HCEC 1CT (cell line): Measurements from ENCODE around the gene FCRLB.
"Not testable (repeated sequence)": the region's sequence is repeated elsewhere in the genome, so short reads cannot be mapped to it uniquely, and the experiment has no call there.

Source experiments
- DNase-seq: peaks from one replicate; pipeline ENCODE4 v3.0.0-alpha.2; 2017

The FCRLB gene

DNA sequence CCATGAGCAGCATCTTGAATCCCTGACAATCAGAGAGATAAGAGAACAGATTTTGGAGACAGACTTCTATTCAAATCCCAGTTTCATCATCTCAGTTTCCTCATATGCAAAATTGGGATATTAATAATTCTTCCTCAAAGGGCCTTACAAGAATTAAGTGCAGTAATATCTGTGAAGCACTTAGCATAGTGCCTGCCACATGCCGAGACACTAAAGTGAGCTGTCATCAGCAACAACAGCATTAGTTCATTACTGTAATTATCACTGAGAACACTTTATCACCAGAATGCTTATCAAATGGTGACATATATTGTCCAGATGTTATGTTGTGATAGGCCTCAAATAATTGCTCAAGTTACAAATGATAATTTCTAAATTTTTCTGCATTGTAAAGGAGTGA, 922 bp upstream of the FCRLB start:
- no peak for DNase-seq

DNA sequence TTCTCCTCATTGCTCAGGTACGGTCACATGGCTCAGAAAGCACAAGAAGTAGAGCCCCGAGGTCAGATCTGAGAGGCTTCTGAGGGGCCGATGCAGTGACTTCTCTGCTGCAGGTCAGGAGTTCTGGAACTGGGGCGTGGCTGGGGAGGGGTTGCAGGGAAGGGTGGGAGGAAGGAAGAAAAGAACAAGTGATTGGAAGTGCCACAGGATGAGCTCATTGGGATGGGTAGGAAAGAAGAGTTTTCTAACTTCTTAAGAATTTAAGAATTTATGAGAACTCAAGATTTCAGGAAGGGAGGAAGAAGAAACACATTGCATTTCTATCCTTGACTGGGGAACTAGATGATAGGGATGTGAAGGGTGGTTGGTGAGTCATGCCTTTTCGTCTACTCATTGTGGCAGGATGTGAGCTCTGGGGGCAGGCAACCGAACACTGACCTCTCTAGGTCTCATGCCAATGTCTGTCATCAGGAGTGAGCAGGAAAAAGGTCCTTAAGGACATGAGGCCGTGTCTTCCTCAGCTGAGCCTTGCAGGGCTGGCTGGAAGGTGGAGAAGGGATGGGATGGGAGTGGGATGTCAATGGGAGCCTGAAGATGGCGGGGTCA, 497 bp downstream of the FCRLB start:
- DNase-seq: peak; percentile 95

DNA sequence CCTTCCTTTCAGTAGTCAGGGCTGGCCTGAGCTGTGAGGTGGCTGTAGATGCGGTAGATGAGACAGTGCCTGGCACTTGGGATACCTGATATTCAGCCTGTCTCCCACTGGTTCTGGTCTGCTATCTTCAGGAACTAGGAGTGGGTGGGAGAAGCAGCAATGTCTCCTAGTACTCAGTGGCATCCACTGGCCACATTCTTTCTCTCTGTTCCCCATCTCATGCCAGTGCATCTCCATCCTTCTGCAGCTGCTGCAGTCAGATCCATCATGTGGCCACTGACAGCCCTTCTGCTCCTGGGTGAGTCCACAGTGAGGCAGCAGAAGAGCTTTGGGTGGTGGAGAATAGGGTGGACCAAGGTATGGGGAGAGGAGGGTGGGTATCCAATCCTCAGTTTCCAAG, 1.1 kb downstream of the FCRLB start:
- no peak for DNase-seq

DNA sequence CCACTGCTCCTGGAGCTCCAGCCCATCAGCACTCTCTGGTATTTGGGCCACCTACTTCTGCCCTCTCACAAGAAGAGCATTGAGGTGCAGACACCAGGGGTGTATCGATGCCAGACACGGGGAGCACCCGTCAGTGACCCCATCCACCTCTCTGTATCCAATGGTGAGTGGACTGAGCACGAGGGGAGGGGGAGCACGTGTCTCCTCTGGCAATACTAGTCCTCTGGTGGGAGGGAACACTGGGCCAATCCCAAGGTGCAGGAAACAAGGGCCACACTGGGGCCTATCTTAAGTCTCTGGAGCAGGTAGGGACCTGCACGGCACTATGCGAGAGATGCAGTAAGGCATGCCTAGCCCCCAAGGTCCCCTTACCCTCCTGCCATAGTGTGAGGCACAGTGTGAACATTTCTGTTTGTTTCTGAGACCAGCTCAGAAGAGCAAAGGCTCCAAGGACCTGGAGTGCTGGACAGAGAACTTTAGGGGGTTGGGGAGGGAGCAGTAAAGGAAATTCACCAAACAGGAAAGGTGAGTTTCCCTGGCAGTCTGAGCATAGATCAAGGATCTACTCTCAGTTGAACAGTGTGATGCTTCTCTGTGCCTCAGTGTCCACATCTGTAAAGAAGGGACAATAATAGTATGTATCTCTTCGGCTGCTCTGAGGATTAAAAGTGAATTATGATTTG, 2.3 kb downstream of the FCRLB start:
- DNase-seq: no peak

DNA sequence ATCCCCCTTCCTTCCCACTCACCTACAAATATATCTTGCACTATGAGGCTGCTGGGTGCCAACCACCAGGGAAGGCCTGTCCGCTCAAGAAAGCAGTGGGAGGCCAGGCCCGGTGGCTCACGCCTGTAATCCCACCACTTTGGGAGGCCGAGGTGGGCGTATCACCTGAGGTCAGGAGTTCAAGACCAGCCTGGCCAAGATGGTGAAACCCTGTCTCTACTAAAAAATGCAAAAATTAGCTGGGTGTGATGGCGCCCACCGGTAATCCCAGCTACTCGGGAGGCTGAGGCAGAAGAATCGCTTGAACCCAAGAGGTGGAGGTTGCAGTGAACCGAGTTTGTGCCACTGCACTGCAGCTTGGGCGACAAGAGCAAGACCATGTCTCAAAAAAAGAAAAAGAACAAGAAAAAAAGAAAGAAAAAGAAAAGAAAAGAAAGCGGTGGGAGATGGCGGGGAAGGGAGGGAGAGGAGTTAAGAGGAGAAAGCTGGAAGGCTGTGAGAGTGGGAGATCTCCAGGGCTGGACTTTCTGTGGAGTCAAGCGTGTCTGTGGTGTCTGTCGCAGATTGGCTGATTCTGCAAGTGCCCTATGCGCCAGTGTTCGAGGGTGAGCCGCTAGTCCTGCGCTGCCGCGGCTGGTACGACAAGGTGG, 4.0 kb downstream of the FCRLB start:
- DNase-seq: not testable (repeated sequence)

DNA sequence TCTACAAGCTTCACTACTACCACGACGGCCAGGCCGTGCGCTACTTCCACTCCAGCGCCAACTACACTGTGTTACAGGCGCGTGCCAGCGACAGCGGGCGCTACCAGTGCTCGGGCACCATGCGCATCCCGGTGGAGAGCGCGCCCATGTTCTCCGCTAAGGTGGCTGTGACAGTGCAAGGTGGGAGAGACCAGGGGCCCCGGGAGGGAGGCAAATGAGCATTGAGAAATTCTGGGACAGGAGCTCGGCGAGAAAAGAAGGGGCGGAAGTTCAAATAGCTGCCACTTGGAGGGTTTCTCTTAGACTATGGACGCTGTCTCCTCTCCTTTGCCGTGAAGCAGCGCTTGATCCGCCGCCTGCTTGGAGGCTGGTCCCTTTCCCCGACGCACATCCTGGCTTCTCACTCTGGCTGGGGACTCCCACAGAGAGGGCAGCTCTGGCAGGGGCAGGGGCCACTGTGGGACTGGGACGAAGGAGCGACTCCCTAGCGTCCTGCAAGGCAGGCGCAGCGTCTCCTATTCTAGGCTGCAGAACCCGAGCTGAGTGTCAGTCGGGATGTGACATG, 4.6 kb downstream of the FCRLB start:
- DNase-seq: peak; percentile 63

DNA sequence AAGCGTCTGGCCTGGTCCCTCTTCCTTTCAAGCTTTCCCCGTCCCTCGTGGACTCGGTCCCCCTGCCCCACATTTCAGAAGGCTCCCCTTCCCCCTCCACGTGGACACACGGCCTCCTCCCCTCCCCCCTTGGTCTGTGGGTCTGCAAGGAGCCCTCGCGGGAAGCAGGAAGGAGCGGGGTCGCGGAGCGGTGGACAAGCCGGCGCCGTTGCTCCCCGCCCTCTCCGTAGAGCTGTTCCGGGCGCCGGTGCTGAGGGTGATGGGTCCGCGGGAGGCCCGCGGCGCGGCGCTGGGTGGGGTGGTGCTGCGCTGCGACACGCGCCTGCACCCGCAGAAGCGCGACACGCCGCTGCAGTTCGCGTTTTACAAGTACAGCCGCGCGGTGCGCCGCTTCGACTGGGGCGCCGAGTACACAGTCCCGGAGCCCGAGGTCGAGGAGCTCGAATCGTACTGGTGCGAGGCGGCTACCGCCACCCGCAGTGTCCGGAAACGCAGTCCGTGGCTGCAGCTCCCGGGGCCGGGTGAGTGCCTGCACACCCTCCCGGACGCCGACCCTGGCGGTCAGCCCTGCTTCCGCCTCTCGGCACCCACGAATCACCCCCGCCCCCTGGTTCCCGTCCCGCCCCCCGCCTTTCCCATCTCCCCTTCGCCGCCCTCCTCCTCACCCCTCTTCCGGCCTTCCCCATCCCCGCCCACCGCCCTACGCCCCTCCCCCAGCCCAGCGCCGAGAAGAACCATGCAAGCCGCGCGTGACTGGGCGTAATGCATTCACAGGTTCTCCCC, 5.3 kb downstream of the FCRLB start:
- peak; percentile 85 for DNase-seq

DNA sequence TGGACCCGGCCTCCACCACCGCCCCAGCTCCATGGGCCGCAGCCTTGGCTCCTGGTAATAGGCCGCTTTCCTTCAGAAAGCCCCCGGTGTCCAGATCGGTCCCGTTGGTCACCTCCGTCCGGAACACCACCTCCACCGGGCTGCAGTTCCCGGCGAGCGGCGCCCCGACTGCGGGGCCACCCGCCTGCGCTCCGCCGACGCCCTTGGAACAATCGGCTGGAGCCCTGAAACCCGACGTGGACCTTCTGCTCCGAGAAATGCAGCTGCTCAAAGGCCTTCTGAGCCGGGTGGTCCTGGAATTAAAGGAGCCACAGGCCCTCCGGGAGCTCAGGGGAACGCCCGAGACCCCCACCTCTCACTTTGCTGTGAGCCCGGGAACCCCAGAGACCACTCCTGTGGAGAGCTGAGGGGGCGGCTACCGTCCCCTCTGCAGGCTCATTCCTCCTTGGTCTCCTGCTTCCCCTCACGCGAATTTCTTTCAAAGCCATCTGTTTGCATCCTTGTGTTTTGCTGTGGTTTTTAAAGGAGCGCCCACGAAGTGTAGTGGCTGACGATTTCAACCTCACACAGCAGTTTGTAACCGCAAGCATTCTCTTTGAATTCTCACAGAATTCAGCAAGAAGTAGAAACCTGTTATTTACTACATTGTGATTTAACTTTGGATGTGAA, 6.0 kb downstream of the FCRLB start:
- DNase-seq: peak; percentile 66

DNA sequence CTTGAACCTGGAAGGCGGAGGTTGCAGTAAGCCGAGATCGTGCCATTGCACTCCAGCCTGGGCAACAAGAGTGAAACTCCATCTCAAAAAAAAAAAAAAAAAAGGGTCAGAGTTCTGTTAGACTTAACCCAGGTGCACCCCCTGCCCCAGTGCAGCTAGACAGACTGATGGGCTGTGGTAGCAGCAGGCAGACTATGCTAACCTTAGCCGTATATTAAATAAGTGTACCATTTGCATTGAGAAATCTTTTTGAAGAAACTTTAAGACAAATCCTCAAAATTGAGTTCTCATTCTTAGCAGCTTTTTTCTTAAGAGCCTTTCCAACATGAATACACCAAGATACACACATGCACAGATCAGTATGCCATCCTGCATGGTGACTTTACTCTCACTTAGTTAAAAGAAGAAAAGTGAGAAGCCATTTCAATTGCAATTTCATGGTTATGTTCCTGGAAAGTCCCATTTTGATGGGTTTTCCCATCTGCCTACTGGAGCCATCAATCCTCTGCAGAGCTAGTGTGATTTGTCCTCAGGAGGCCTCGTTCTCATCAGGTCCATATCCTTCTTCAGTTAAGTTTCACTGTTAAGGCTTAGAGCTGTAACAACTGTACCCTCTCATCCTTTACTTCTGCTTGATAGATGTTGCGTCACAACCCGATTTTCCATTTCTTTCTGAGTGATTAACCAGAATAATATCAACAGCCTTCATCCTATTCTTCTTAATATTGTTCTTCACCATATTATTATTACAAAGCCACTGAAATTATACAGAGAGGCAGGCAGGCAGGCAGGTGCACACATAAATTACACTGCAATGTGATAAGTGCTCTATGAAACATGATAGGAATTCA, 7.3 kb downstream of the FCRLB start:
- DNase-seq: no peak

DNA sequence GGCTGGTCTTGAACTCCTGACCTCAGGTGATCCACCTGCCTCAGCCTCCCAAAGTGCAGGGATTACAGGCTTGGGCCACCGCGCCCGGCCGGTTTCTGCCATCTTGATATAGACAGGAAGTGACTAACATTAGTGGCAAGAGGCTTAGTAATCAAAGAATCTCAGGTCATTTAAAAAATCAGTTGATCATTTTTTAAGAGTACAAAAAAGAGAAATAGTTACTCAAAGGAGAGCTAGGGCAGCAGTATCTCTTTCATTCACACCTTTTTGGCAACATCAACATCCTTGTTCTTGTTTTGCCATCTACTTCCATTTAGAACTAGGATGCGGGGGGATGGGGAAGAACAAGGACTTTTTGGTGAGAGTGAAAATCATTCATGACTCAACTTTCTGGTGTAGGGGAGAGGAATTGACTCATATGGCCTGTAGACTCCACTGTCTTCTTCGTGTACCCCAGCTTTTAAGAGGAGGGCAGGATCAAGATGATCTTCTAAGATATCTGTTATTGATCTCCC, 8.8 kb downstream of the FCRLB start:
- DNase-seq: peak; percentile 85

DNA sequence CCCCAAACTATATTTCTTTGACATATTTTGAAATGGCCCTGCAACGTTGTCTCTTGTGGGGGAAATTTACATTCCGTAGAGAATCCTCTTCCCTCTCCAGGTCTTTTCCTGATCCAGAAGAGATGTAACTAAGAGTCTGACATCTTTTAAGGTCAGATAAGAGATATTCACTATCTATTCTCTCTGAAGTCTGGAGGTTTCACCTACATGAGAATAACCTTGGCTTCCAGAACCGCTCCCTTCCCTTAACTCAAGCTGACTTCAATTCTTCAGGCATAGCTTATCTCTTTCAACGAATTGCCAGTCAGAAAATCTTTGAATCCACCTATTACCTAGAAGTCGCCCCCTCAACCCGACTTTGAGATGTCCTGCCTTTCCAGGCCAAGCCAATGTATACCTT, 9.9 kb downstream of the FCRLB start:
- DNase-seq: no peak

DNA sequence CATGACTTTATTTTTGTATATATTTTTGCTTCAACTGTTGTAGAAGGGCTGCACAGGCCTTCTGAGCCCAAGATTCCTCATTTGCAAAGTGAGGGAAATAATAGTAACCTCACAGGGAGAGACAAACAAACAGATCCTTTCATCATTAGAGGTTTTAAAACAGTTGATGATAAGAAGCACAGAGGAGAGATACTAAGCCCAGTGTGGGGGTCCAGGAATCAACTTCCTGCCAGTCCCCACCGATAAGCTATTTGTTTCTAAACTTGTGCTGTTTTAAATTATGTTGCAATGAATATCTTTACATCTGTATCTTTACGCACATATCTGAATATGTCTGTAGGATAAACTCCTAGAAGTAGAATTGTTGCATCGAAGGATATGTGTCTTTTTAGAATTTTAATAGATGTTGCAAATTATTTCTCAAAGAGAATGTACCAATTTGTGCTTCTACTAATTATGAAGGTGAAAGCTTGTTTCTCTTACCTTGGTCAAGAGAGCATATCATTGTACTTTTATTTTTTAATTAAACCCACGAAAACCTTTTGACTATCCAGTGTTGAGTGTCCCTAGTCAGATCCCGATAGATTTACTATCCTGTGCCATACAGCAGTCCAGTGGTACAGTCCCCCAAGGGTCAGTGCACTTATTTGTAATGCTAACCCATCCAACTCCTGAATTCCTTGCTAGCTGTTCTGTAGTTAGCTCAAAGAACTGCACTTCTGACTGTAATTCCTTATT, 10.8 kb downstream of the FCRLB start:
- DNase-seq: no peak

DNA sequence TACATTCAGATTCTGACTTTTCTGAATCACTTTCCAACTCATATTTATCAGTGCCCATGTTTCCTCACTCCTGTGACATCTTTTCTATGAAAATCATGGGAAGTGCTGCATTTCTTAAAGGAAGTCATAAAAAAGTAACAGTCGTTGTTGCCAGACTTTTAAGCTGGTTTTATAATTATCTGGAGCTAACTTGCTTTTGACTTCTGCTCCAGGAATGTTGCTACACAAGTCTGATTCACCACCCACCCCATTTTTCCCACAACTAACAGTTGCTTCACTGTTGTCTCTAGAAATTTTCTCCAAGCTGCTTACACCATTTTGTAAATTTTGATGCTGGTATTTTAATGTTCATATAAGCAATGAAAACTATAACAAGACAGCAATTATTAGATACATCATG, 12.2 kb downstream of the FCRLB start:
- peak; percentile 93 for DNase-seq

DNA sequence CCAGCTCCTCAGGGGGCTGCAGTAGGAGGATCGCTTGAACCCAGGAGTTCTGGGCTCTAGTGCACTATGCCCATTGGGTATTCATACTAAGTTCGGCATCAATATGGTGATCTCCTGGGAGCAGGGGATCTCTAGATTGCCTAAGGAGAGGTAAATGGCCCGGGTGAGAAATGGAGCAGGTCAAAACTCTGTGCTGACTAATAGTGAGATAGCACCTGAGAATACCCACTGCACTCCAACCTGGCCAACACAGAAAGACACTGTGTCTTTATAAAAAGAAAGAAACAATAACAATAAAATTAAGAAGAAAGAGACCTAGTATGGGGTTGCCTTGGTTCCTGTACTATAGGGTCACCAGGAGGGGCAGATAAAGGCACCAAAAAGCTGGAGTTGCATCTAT, 14.5 kb downstream of the FCRLB start:
- DNase-seq: no peak

DNA sequence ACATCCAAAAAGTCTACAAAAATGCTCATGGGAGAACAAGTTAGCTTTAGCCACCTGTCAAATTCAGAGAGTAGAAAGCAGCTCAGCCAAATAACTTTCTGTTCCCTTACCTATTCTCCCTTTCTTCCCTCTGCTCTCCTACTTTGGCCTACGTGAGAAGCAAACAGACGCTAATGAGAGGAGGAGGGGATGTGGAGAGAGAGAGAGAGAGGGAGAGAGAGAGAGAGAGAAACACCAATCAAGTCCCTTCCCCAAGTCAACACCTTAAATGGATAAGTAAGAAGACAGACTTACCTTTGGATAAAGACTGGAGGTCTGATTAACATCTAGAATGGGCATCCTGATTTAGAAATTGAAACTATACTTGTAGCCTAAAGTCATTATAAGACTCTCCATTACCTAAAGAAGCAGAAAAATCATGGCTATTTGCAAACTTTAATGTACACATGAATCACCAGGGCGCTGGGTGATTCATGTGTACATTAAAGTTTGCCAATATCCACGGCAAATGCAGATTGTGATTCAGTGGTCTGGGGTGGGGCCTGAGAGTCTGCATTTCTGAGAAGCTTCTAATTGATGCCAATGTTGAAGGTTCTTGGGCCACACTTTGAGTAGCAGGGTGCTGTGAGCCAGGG, 15.1 kb downstream of the FCRLB start:
- DNase-seq: peak; percentile 50

DNA sequence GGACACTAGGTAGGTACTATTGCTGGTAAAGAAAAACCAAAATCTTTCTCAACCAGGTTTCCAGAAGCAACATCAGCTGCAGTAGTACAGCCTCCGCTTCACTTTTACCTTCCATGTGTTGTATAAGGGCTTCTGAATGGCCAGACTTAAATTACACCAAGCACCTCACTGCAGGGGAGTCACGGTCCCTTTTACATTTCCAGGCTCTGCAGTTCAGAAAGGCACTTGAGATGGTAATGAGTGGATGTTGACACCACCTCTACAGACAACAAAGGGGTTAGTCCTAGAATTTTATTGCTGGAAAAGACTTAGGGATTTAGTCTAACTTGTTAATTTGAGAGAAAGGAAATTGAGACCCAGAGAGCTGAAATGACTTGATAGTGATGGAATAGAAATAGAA, 16.3 kb downstream of the FCRLB start:
- DNase-seq: no peak

DNA sequence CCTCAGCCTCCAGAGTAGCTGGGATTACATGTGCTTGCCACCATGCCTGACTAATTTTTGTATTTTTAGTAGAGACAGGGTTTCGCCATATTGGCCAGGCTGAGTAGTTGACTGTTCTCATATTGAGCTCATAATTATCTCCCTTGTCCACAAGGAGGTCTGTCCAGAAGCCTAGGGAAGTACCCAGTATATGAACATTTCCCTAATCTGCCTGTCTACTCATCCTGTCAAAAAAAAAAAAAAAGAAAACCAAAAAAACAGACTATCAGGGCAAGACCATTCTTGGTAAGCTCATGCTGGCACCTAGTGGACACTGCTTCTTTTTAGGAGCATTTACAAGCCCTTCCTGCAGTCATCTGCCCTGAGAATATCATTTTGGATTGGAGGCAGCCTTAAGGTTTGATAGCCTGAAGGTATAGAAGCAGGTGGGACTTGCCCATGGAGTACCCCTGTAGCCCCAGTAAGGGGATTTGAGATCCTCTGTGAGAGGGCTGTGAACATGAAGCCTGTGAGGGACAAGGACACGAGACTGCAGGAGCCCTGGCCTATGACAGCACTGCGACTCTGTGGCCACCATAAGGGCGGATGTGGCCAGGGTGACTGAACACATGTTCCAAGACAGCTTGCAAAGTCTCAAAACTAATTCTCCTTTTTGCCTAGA, 17.4 kb downstream of the FCRLB start:
- peak; percentile 81 for DNase-seq

DNA sequence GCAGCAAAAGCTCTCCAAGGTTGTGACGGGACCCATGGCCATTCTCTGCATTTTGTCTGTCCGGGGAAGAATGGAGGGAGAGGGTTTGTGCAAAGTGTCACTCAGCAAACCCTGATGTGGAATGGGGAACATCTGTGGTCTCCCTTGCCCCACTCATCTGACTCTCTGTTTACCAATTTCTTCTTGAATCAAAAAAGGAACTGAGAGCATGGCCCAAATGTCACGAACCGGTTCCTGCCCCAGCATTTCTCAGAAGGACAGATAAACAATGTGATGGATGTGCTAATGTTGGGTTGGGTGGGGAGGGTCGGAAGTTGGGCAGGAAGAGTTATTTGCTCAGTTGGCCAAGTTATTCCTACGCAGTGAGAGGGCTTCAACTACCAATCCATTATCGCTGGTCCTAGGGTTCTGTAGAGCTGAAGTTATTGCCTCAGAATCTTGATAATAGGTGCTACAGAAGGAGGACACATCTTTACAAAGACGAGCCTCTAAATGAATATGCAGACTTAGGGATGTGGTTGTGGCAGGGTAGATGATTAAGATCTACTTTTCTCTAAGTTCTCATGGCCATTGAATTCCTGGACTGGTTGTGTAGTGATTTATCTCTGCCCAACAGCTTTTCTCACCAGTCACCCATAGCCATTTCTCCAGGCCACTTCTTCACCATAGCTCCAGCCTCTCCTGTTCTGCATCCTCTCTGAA, 18.7 kb downstream of the FCRLB start:
- DNase-seq: no peak

DNA sequence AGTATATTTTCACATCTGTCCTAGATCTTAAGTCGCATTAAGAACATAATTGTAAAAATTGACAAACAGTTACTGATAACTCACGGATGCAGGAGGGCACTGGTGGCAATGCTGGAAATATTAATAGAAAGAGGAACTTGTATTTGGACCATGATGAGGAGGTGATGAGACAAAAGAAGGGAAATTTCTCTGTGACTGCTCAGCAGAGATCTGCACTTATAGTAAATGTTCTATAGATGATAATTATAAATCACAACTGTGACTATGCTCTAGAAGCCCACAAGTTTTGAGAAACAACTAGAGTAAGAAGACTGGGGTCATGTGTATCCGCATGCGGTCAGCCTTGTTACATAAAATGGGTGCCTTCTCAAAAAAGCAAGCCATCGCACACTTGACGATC, 19.6 kb downstream of the FCRLB start:
- no peak for DNase-seq
